ENCODE data around the gene SLC39A11.
A peak's percentile ranks its signal among the peaks of the same experiment; 100 is the strongest.

SLC39A11 gene

GRCh38 chr17:72730077-72730476 lies 362.4 kb downstream of the SLC39A11 start:
- Histone ChIP-seq H3K27ac (replicated peaks) (no peak overlapping the region; the same call in 1 of the 2 replicates), H3K4me3 (replicated peaks; ENCODE audit: insufficient read depth, low read length) (no peak overlapping the region), H3K27me3 (ENCODE audit: insufficient read depth, poor library complexity, severe bottlenecking) (no peaks in the 10 kb centered on the region)
- no peak for TF ChIP-seq REST (IDR thresholded peaks at IDR 0.05; ENCODE audit: insufficient replicate concordance, low read depth)
- no peak for TF ChIP-seq CTCF (IDR thresholded peaks at IDR 0.05; ENCODE audit: insufficient read depth, low read length)
- TF ChIP-seq SPI1 (IDR thresholded peaks at IDR 0.05; ENCODE audit: borderline replicate concordance, low read depth): no peak
- no peak for TF ChIP-seq GABPA (IDR thresholded peaks at IDR 0.05; ENCODE audit: low read depth)
- TF ChIP-seq POLR2AphosphoS5 (IDR thresholded peaks at IDR 0.05; ENCODE audit: low read depth): no peak
- DNase-seq (ENCODE audit: low read depth in 1 of 2, low spot score in 1 of 2): no peak

GRCh38 chr17:72726936-72727335 lies 365.6 kb downstream of the SLC39A11 start:
- H3K27ac ChIP-seq (replicated peaks): peak overlapping the region; percentile 14
- peak in 1 of 2 experiments; percentile 62 for DNase-seq (ENCODE audit: low read depth in 1 of 2, low spot score in 1 of 2)
- no peak overlapping the region for H3K4me3 ChIP-seq (replicated peaks; ENCODE audit: insufficient read depth, low read length)
- TF ChIP-seq CTCF (IDR thresholded peaks at IDR 0.05; ENCODE audit: insufficient read depth, low read length) (no peak), REST (IDR thresholded peaks at IDR 0.05; ENCODE audit: insufficient replicate concordance, low read depth) (no peak), POLR2AphosphoS5 (IDR thresholded peaks at IDR 0.05; ENCODE audit: low read depth) (0 out of 2 replicates have a peak, but pooled peaks have one; percentile 22), SPI1 (IDR thresholded peaks at IDR 0.05; ENCODE audit: borderline replicate concordance, low read depth) (peak; percentile 97), GABPA (IDR thresholded peaks at IDR 0.05; ENCODE audit: low read depth) (no peak)
- H3K27me3 ChIP-seq (ENCODE audit: insufficient read depth, poor library complexity, severe bottlenecking): no peaks in the 10 kb centered on the region

GRCh38 chr17:72725433-72726068 lies 366.9 kb downstream of the SLC39A11 start:
- H3K4me3 ChIP-seq (replicated peaks; ENCODE audit: insufficient read depth, low read length): no peak overlapping the region
- H3K27me3 ChIP-seq (ENCODE audit: insufficient read depth, poor library complexity, severe bottlenecking): no peaks in the 10 kb centered on the region
- peak; percentile 84 for TF ChIP-seq REST (IDR thresholded peaks at IDR 0.05; ENCODE audit: insufficient replicate concordance, low read depth)
- no peak for TF ChIP-seq POLR2AphosphoS5 (IDR thresholded peaks at IDR 0.05; ENCODE audit: low read depth)
- peak; percentile 74 for TF ChIP-seq CTCF (IDR thresholded peaks at IDR 0.05; ENCODE audit: insufficient read depth, low read length)
- TF ChIP-seq SPI1 (IDR thresholded peaks at IDR 0.05; ENCODE audit: borderline replicate concordance, low read depth): no peak
- no peak for TF ChIP-seq GABPA (IDR thresholded peaks at IDR 0.05; ENCODE audit: low read depth)
- DNase-seq (ENCODE audit: low read depth in 1 of 2, low spot score in 1 of 2): peak; percentile 53 to 65
- H3K27ac ChIP-seq (replicated peaks): no peak overlapping the region

Data from HL-60 (cell line).